Urinary bladder (tissue), 4 donors: ENCODE results near the gene ZSWIM8. TPM values are rescaled to one million over a fixed set of nuclear protein-coding genes. Genes with fewer than 3 reads are reported as not detected.
"Not testable (repeated sequence)": the region's sequence is repeated elsewhere in the genome, so short reads cannot be mapped to it uniquely, and the experiment has no call there.

Experiments
- DNase-seq: peaks from one replicate; pipeline ENCODE4 v3.0.0-alpha.2; 2015; ENCODE audit errors: extremely low spot score
- H3K27ac ChIP-seq: one replicate; pipeline ENCODE4 v1.5.1; 2013; ENCODE audit warnings: low read depth, mild to moderate bottlenecking, moderate library complexity
- H3K36me3 ChIP-seq: one replicate; pipeline ENCODE4 v1.6.1; 2013; ENCODE audit warnings: mild to moderate bottlenecking, moderate library complexity; ENCODE audit not compliant: insufficient read depth
- H3K4me1 ChIP-seq: one replicate; pipeline ENCODE4 v1.6.1; 2013; ENCODE audit warnings: mild to moderate bottlenecking, moderate library complexity; ENCODE audit not compliant: insufficient read depth
- H3K4me3 ChIP-seq: one replicate; pipeline ENCODE4 v1.5.1; 2013; ENCODE audit warnings: low read depth, low read length
- WGBS: extraction: QIAGEN DNeasy Blood & Tissue Kit; methylation state at CpG from one replicate; pipeline ENCODE4 v1.1.7; 2013; 5-methylcytosine and 5-hydroxymethylcytosine counted together
- polyA plus RNA-seq: library from polyadenylated mRNA; stranded (reverse); fragments of 200-250 nt; gene quantifications from one replicate; pipeline ENCODE4 v1.2.3, GENCODE V29; 2013
- total RNA-seq: library from RNA; depleted of rRNA; stranded (reverse); fragments of >200 nt; gene quantifications from one replicate; pipeline ENCODE4 v1.2.3, GENCODE V29; 2014
- donor health status: healthy with polysubstance abuse.
- donor health status: healthy.

Gene ZSWIM8
- total and polyA plus RNA-seq, 2 donors = 38.8 to 110 TPM

DNA sequence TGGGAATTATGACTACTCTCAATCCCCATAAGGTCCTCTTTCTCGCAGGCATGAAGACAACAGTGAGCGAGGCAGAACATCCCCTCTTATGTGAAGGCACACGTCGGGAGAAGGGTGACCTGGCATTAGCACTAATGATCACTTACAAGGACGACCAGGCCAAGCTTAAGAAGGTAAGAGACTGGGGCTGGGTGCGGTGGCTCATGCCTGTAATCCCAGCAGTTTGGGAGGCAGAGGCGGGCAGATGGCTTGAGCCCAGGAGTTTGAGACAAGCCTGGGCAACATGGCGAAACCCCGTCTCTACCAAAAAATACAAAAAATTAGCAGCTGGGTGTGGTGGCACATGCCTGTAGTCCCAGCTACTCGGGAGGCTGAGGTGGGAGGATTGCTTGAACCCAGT is 10.1 kb downstream of the ZSWIM8 start:
- H3K4me3 ChIP-seq, DNase-seq, H3K4me1 ChIP-seq, H3K36me3 ChIP-seq, H3K27ac ChIP-seq: not testable (repeated sequence)
- WGBS = 94% methylated on average over 10 of the region's 10 CpGs

DNA sequence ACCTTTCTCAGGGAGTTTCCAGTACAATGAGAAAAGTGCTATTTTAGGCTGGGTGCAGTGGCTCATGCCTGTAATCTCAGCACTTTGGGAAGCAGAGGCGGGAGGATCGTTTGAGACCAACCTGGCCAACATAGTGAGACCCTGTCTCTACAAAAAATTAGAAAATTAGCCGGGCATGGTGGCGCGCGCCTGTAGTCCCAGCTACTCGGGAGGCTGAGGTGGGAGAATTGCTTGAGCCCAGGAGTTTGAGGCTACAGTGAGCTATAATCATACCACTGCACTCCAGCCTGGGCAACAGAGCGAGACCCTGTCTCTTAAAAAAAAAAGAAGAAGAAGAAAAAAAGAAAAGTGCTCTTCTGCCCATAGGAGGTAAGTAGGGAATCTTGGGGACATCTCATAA is 10.6 kb downstream of the ZSWIM8 start:
- H3K36me3 ChIP-seq, DNase-seq: not testable (repeated sequence)
- 98% methylated on average over 8 of the region's 8 CpGs for WGBS

GRCh38 chr10:73796766-73797165 is 11.4 kb downstream of the ZSWIM8 start:
- Histone ChIP-seq H3K4me3 (no peak overlapping the region), H3K27ac (no peak overlapping the region), H3K36me3 (peaks cover 3% of the 10 kb centered on the region), H3K4me1 (no peaks in the 10 kb centered on the region)
- 76% methylated on average over 5 of the region's 5 CpGs for WGBS
- no peak for DNase-seq

More for the DNA sequence above, 10.6 kb downstream of the ZSWIM8 start:
- H3K27ac ChIP-seq, H3K4me1 ChIP-seq, H3K4me3 ChIP-seq: not testable (repeated sequence)

DNA sequence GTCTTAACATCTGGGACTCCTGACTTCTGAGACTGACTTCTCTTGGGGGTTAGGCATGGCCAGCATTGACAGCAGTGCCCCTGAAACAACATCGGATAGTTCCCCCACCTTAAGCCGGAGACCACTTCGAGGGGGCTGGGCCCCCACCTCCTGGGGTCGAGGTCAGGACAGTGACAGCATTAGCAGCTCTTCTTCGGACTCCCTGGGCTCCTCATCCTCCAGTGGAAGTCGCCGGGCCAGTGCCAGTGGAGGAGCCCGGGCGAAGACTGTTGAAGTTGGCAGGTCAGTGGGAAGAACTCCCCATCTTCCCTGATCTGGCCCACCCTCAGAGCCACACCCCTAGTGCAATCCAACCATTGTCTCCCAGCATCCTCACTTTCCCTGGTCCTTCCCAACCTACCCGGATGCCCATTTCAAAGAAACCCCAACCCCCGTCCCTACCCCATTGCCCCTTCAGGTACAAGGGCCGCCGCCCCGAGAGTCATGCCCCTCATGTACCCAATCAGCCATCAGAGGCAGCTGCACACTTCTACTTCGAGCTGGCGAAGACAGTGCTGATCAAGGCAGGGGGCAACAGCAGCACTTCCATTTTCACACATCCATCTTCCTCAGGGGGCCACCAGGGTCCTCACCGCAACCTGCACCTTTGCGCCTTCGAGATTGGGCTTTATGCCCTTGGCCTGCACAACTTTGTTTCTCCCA is 12.1 kb downstream of the ZSWIM8 start:
- WGBS = 90% methylated on average over 19 of the region's 19 CpGs
- H3K36me3 ChIP-seq = peaks cover 7% of the 10 kb centered on the region
- DNase-seq = no peak
- no peak overlapping the region for H3K4me3 ChIP-seq
- H3K4me1 ChIP-seq = no peaks in the 10 kb centered on the region
- H3K27ac ChIP-seq = no peak overlapping the region

GRCh38 chr10:73798087-73798486 is 12.7 kb downstream of the ZSWIM8 start:
- no peaks in the 10 kb centered on the region for H3K4me1 ChIP-seq
- H3K27ac ChIP-seq = no peak overlapping the region
- peaks cover 10% of the 10 kb centered on the region for H3K36me3 ChIP-seq
- 91% methylated on average over 6 of the region's 6 CpGs for WGBS
- H3K4me3 ChIP-seq = no peak overlapping the region
- DNase-seq = no peak

- Histone ChIP-seq H3K36me3 (peaks cover 14% of the 10 kb centered on the region), H3K4me3 (no peak overlapping the region), H3K27ac (no peak overlapping the region), H3K4me1 (no peaks in the 10 kb centered on the region)
- WGBS = 79% methylated on average over 10 of the region's 10 CpGs
- no peak for DNase-seq
Observed at GRCh38 chr10:73798927-73799560, 13.6 kb downstream of the ZSWIM8 start.

DNA sequence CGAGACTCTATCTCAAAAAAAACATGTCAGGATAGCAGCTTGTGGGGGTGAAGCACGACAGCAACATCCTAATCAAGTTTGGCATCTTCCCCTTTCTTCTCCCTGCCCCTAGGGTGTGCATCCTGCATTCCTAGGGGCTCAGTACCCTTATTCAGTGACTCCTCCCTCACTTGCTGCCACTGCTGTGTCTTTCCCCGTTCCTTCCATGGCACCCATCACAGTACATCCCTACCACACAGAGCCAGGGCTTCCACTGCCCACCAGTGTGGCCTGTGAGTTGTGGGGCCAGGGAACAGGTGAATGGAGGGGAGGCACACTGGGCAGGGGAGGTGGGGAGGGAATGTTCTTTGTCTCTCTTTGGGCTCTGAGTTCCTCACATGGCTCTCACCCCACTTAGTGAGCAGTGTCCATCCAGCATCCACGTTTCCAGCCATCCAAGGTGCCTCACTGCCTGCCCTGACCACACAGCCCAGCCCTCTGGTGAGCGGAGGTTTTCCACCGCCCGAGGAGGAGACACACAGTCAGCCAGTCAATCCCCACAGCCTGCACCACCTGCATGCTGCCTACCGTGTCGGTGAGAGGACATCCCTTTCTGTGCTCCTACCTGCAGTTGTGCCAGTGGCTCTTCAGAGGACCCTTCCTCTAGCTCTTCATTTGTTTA is 14.6 kb downstream of the ZSWIM8 start:
- H3K4me1 ChIP-seq = no peaks in the 10 kb centered on the region
- peaks cover 14% of the 10 kb centered on the region for H3K36me3 ChIP-seq
- no peak overlapping the region for H3K4me3 ChIP-seq
- DNase-seq = no peak
- H3K27ac ChIP-seq = no peak overlapping the region
- 68% methylated on average over 9 of the region's 9 CpGs for WGBS

DNA sequence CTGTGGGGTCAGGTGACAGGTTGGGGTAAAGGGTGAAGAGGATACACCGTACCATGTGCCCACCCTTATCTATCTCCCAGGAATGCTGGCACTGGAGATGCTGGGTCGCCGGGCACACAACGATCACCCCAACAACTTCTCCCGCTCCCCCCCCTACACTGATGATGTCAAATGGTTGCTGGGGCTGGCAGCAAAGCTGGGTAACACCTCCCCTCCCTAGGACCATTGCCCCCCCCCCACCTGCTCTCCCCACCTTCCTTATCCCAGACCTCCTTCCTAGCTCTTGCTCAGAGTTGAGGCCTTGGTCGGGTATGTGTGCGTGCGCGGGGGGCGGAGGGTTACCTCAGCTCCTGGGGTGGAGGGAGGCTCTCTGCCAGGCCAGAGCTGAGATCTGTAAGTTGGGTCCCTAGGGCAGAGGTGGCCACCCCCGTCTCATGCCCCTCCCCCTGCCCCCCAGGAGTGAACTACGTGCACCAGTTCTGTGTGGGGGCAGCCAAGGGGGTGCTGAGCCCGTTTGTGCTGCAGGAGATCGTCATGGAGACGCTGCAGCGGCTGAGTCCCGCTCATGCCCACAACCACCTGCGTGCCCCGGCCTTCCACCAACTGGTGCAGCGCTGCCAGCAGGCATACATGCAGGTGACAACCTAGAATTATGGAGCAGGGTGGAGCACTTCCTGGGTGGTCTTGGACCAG is 15.3 kb downstream of the ZSWIM8 start:
- 79% methylated on average over 20 of the region's 20 CpGs for WGBS

GRCh38 chr10:73801253-73801590 is 15.8 kb downstream of the ZSWIM8 start:
- Histone ChIP-seq H3K4me1 (no peaks in the 10 kb centered on the region), H3K27ac (no peak overlapping the region), H3K4me3 (no peak overlapping the region), H3K36me3 (peaks cover 14% of the 10 kb centered on the region)
- DNase-seq = no peak
- WGBS = 90% methylated on average over 13 of the region's 13 CpGs

More for the DNA sequence above, 15.3 kb downstream of the ZSWIM8 start:
- Histone ChIP-seq H3K4me3 (no peak overlapping the region), H3K4me1 (no peaks in the 10 kb centered on the region), H3K36me3 (peaks cover 14% of the 10 kb centered on the region), H3K27ac (no peak overlapping the region)
- no peak for DNase-seq

DNA sequence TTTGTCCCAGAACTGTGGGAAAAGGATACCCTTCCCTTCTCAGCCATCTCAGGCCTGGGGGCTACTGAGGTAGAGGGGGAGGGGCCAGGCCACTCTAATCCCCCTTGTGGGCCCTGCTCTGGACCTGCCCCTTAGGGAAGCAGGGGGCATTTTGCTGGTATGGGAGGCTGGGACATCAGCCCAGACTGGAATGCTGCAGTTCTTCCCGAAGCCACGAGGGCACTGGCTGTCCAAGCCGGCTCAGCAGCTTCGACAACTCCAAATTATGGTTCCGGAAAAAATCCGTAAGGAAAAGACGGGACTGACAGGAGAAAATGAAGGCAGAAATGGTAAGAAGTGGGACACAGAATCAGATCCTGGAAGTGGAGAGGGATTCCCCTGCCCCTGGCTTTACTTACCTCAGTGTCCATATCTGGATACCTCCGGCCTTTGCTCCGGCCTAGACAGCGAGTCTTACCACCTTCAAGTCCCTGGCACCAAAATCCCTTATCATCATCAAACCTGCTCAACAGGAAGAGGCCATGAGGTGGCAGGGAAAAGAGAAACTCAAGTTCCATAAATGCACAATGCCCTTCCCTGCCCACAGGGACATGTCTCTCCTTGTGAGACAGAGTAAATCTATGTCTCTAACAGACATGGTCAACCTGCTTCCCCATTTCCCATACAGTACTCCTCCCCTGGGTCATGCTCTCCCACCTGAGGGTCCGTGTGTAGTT is 17.0 kb downstream of the ZSWIM8 start:
- no peak overlapping the region for H3K27ac ChIP-seq
- H3K36me3 ChIP-seq = peaks cover 11% of the 10 kb centered on the region
- no peak overlapping the region for H3K4me3 ChIP-seq
- DNase-seq = no peak
- WGBS = 75% methylated on average over 11 of the region's 11 CpGs
- no peaks in the 10 kb centered on the region for H3K4me1 ChIP-seq

DNA sequence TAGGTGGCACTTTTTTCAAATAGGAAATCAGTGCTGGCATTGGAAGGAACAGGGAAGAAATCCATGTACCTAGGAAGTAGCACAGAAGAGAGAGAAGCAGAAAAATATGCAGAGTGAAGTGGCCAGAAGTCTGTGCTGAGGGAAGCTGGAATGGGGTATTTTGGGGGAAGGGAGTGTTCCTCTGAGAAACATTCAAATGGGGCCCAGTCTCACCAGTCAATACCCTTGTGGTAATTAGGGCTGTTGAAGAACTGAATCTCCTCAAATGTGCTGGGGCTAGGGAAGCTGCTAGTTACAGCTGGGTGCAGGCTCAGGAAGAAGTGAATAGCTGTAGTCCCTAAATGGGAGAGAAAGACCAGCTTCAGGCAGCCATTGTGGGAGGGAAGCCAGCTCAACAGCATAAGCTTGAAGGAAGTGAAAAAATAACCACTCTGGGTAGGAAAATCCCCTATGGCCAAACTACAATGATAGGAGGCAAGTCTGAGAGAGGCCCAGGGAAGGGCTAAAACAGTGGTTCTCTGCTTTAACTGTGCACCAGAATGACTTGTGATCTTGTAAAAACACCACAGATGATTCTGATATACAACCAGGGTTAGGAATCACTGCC is 18.4 kb downstream of the ZSWIM8 start:
- DNase-seq = no peak
- Histone ChIP-seq H3K36me3 (peaks cover 11% of the 10 kb centered on the region), H3K4me3 (no peak overlapping the region), H3K4me1 (no peaks in the 10 kb centered on the region), H3K27ac (no peak overlapping the region)

DNA sequence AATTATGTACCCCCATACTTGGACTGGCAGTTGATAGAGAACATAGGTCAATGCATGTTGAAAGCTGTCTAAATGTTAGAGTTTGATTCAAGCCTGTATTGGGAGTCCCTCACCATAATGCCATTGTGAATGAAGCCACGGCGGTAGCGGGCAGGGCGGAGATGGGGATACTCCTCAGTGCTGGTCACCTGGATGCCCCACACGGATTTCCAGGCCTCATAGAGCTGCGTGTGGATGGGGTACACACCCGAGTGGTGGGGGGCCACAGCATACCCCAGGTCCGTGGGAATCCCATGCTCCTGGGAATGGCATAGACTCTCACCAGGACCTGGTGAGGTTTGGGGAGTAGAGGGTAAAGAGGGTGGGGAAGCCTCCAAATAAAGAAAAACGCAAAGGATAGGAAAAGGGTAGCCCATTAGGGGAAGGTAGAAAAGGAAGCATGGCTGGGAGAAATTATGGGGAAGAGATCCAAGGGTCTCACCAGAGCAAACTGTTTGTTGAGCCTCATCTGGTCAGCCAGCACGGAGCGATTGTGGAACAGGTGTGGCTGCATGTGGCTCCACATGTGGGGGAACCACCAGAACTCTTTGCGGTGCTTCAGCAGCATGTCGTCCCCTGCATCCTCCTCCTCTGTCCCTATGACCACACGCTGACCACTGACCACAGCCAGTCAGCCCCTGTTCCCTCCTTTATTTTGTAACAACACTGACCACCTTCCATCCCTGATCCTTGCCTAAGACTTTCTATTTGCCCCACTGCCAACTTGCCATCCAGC is 21.0 kb downstream of the ZSWIM8 start:
- DNase-seq = no peak
- WGBS = 92% methylated on average over 14 of the region's 14 CpGs
- peaks cover 11% of the 10 kb centered on the region for H3K36me3 ChIP-seq

More for the DNA sequence above, 21.0 kb downstream of the ZSWIM8 start:
- Histone ChIP-seq H3K27ac (no peak overlapping the region), H3K4me3 (no peak overlapping the region), H3K4me1 (no peaks in the 10 kb centered on the region)
